Calu3 (cell line): ENCODE data around the gene RAB6B. TPM values are rescaled to one million over a fixed set of nuclear protein-coding genes. Genes with fewer than 3 reads are reported as not detected.

ENCODE experiments used
- BruUV-seq: library from RNA; stranded (reverse); fragments of 400-500 nt; replicated peaks from 2 replicates; lab custom pipeline; 2021; lab: Mats Ljungman, UMichigan
- CTCF ChIA-PET: fragments of 300-600 bp; sonication (Branson Sonifier 250); formaldehyde crosslinking; loops from one replicate; lab custom pipeline; 2022; ENCODE audit warnings: antibody characterized with exemption; lab: Charles Lee
- DNase-seq: peaks from one replicate; pipeline ENCODE4 v3.0.0; 2022
- H3K27ac Mint-ChIP-seq: one replicate; pipeline ENCODE4 v1.8.0; 2022; ENCODE audit warnings: mixed read lengths; ENCODE audit not compliant: unreplicated experiment
- H3K27me3 Mint-ChIP-seq: one replicate; pipeline ENCODE4 v1.8.0; 2022; ENCODE audit warnings: mixed read lengths; ENCODE audit not compliant: unreplicated experiment
- H3K36me3 Mint-ChIP-seq: one replicate; pipeline ENCODE4 v1.8.0; 2022; ENCODE audit warnings: mild to moderate bottlenecking, moderate library complexity, mixed read lengths; ENCODE audit not compliant: insufficient read depth, unreplicated experiment
- H3K4me1 Mint-ChIP-seq: one replicate; pipeline ENCODE4 v1.8.0; 2022; ENCODE audit warnings: mild to moderate bottlenecking, low read depth, mixed read lengths; ENCODE audit not compliant: unreplicated experiment
- H3K4me3 Mint-ChIP-seq: one replicate; pipeline ENCODE4 v1.8.0; 2022; ENCODE audit warnings: mild to moderate bottlenecking, low read depth, moderate library complexity, mixed read lengths; ENCODE audit not compliant: unreplicated experiment
- H3K9me3 Mint-ChIP-seq: one replicate; pipeline ENCODE4 v1.8.0; 2022; ENCODE audit warnings: low read depth, mixed read lengths; ENCODE audit not compliant: unreplicated experiment
- intact Hi-C: fragments of 100-400 bp; cut with micrococcal nuclease; formaldehyde crosslinking; loops from one replicate; pipeline ENCODE4 v1.10.0; 2022; ENCODE audit not compliant: unreplicated experiment
- total RNA-seq: library from RNA; stranded (reverse); gene quantifications from 2 replicates; pipeline ENCODE4 v1.2.3, GENCODE V29; 2022
- TF ChIP-seq, protein P1 (sequence below): fragments of 200-600 bp; IDR thresholded peaks from one replicate; pipeline ENCODE4 v1.8.0; 2022; ENCODE audit warnings: antibody characterized with exemption; ENCODE audit not compliant: unreplicated experiment

RAB6B gene
- total RNA-seq, 1 experiment from 2014 or later, result 0.85 TPM

DNA sequence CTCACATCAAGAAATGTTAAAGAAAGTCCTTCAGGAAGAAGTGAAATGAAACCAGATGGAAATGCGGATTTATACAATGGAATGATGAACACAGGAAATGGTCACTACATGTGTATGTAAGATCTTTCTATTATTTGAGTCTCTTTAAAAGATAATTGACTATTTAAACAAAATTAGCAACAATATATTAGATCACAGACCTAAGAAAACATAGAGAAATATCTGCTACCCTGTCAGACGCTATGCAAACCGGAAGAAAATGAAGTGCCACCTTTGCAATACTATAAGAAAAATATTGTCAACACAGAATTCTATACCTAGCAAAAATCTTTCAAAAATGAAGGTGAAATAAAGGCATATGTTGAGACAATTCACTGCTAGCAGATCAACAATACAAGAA is 17.2 kb downstream of the RAB6B start:
- H3K4me3 Mint-ChIP-seq, result no peak overlapping the region
- H3K27ac Mint-ChIP-seq, result no peak overlapping the region
- H3K9me3 Mint-ChIP-seq, result no peaks in the 10 kb centered on the region
- TF ChIP-seq, protein P1, sequence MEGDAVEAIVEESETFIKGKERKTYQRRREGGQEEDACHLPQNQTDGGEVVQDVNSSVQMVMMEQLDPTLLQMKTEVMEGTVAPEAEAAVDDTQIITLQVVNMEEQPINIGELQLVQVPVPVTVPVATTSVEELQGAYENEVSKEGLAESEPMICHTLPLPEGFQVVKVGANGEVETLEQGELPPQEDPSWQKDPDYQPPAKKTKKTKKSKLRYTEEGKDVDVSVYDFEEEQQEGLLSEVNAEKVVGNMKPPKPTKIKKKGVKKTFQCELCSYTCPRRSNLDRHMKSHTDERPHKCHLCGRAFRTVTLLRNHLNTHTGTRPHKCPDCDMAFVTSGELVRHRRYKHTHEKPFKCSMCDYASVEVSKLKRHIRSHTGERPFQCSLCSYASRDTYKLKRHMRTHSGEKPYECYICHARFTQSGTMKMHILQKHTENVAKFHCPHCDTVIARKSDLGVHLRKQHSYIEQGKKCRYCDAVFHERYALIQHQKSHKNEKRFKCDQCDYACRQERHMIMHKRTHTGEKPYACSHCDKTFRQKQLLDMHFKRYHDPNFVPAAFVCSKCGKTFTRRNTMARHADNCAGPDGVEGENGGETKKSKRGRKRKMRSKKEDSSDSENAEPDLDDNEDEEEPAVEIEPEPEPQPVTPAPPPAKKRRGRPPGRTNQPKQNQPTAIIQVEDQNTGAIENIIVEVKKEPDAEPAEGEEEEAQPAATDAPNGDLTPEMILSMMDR, result no peak
- no peaks in the 10 kb centered on the region for H3K4me1 Mint-ChIP-seq
- DNase-seq, result no peak
- CTCF ChIA-PET, result no interaction called here
- H3K36me3 Mint-ChIP-seq, result no peaks in the 10 kb centered on the region
- H3K27me3 Mint-ChIP-seq, result peaks cover 70% of the 10 kb centered on the region
- no TSS peak for BruUV-seq
- intact Hi-C loops, result no loop called here

- no TSS peak for BruUV-seq
- Mint-ChIP-seq H3K27ac (no peak overlapping the region), H3K36me3 (no peaks in the 10 kb centered on the region), H3K27me3 (peaks cover 70% of the 10 kb centered on the region), H3K4me3 (no peak overlapping the region), H3K4me1 (no peaks in the 10 kb centered on the region), H3K9me3 (no peaks in the 10 kb centered on the region)
- DNase-seq, result no peak
- CTCF ChIA-PET, result interaction anchor here (0.7 kb wide), 1 partner anchor 19 kb away, joined by 3 read pairs; no protein-coding TSS in a partner anchor
- TF ChIP-seq, protein P1, result no peak
- intact Hi-C loops, result no loop called here
Measured at GRCh38 chr3:133877221-133877620, 18.5 kb downstream of the RAB6B start.

DNA sequence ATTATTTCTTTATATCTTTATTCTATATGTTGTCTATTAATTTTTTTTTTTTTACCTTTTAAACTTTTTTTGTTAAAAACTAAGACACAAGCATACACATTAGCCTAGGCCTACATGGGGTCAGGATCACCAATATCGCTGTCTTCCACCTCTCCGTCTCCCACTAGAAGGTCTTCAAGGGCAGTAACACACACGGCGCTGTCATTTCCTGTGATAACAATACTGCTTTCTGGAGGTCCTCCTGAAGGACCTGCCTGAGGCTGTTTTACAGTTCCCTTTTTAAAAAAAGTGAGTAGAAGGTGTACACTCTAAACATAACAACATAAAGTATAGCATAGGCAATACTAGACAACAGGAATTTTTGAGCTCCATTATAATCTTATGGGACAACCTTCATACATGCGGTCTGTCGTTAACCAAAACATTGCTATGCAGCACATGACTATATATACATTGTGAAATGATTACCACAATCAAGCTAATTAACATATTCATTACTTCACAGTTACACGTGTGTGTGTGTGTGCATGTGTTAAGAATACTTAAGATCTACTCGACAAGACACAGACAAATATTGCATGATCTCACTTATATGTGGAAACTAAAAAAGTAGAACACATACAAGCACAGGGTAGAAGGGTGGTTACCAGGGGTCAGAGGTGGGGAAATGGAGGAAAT is 20.8 kb downstream of the RAB6B start:
- TF ChIP-seq, protein P1, result no peak
- Mint-ChIP-seq H3K4me1 (no peaks in the 10 kb centered on the region), H3K4me3 (no peak overlapping the region), H3K36me3 (no peaks in the 10 kb centered on the region), H3K27ac (no peak overlapping the region), H3K9me3 (no peaks in the 10 kb centered on the region), H3K27me3 (peaks cover 84% of the 10 kb centered on the region)
- intact Hi-C loops, result no loop called here
- no TSS peak for BruUV-seq
- CTCF ChIA-PET, result no interaction called here
- no peak for DNase-seq

DNA sequence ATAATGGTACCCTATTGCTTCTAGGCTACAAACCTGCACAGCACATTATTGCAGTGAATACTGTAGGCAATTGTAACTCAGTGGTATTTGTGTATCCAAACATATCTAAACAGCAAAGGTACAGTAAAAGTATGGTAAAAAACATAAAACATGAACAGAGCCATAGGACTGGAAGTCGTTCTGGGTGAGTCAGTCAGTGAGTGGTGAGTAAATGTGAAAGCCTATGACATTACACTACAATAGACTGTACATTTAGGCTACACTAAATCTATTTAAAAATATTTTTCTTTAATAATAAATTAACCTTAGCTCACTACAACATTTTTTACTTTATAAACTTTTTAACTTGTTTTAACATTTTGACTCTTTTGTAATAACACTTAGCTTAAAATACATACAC is 21.3 kb downstream of the RAB6B start:
- TF ChIP-seq, protein P1, result no peak
- Mint-ChIP-seq H3K4me1 (no peaks in the 10 kb centered on the region), H3K9me3 (no peaks in the 10 kb centered on the region), H3K4me3 (no peak overlapping the region), H3K36me3 (no peaks in the 10 kb centered on the region), H3K27me3 (peaks cover 90% of the 10 kb centered on the region), H3K27ac (no peak overlapping the region)
- CTCF ChIA-PET, result no interaction called here
- DNase-seq, result no peak
- intact Hi-C loops, result no loop called here
- BruUV-seq, result no TSS peak
